Suprapubic skin (tissue), 4 donors: ENCODE results near the gene RSRC1. TPM values are rescaled to one million over a fixed set of nuclear protein-coding genes. Genes with fewer than 3 reads are reported as not detected.
"Not testable (repeated sequence)": the region's sequence is repeated elsewhere in the genome, so short reads cannot be mapped to it uniquely, and the experiment has no call there.

Experiments
- DNase-seq, 2 donors: peaks; one replicate each; pipeline ENCODE4 v3.0.0-alpha.2; 2019; ENCODE audit warnings: low spot score in 2 of 2
- H3K27ac ChIP-seq: fragments of 200-600 bp; sonication (generic); one replicate; pipeline ENCODE4 v1.5.1; 2019
- H3K27me3 ChIP-seq: fragments of 200-600 bp; sonication (generic); one replicate; pipeline ENCODE4 v1.5.1; 2019
- H3K36me3 ChIP-seq: fragments of 200-600 bp; sonication (generic); one replicate; pipeline ENCODE4 v1.5.1; 2019
- H3K4me1 ChIP-seq: fragments of 200-600 bp; sonication (generic); one replicate; pipeline ENCODE4 v1.5.1; 2019
- H3K4me3 ChIP-seq: fragments of 200-600 bp; sonication (generic); one replicate; pipeline ENCODE4 v1.5.1; 2019; ENCODE audit warnings: mild to moderate bottlenecking
- H3K9me3 ChIP-seq: fragments of 200-600 bp; sonication (generic); one replicate; pipeline ENCODE4 v1.5.1; 2019
- CTCF ChIP-seq, 2 donors: fragments of 200-600 bp in 1 of 2; fragments of 450-650 bp in 1 of 2; sonication (generic) in 1 of 2; IDR thresholded peaks; one replicate each; pipeline ENCODE4 v1.5.1; 2016 to 2019; ENCODE audit warnings: antibody characterized with exemption in 2 of 2, mild to moderate bottlenecking in 1 of 2, moderate library complexity in 1 of 2
- EP300 ChIP-seq: sonication (generic); formaldehyde crosslinking; IDR thresholded peaks from one replicate; pipeline ENCODE4 v1.6.1; 2017; ENCODE audit warnings: antibody characterized with exemption
- POLR2A ChIP-seq, 2 donors: fragments of 450-650 bp; IDR thresholded peaks; one replicate each; pipeline ENCODE4 v1.6.1; 2017; ENCODE audit warnings: antibody characterized with exemption in 2 of 2, mild to moderate bottlenecking in 2 of 2, moderate library complexity in 2 of 2
- POLR2AphosphoS5 ChIP-seq, 3 donors: sonication (generic); formaldehyde crosslinking; IDR thresholded peaks; one replicate each; pipeline ENCODE4 v1.6.1; 2017; ENCODE audit warnings: antibody characterized with exemption in 3 of 3
- WGBS: methylation state at CpG from one replicate; pipeline ENCODE4 v1.1.5; 2018; 5-methylcytosine and 5-hydroxymethylcytosine counted together
- total RNA-seq, 4 donors: library from RNA; depleted of rRNA; stranded (reverse); fragments of >200 nt; gene quantifications; one replicate each; pipeline ENCODE4 v1.1.0, GENCODE V29; 2016

Gene RSRC1
- total RNA-seq, 4 donors from 2014 or later, result 20.4 to 33.2 (median 30.4) TPM

GRCh38 chr3:158217992-158218391, 108.1 kb downstream of the RSRC1 start:
- TF ChIP-seq POLR2A (IDR thresholded peaks at IDR 0.05), result no peak
- no peak for TF ChIP-seq POLR2AphosphoS5 (IDR thresholded peaks at IDR 0.05)
- no peak for TF ChIP-seq CTCF (IDR thresholded peaks at IDR 0.05)
- TF ChIP-seq EP300, result no peak
- H3K9me3 ChIP-seq, result no peaks in the 10 kb centered on the region
- 95% methylated on average over 3 of the region's 3 CpGs for WGBS
- no peaks in the 10 kb centered on the region for H3K4me1 ChIP-seq
- H3K27ac ChIP-seq, result no peak overlapping the region
- H3K27me3 ChIP-seq, result no peaks in the 10 kb centered on the region
- no peak overlapping the region for H3K4me3 ChIP-seq
- no peak for DNase-seq
- H3K36me3 ChIP-seq, result peaks cover 3% of the 10 kb centered on the region

GRCh38 chr3:158220575-158220974, 110.7 kb downstream of the RSRC1 start:
- DNase-seq, result no peak
- no peak overlapping the region for H3K4me3 ChIP-seq
- no peak overlapping the region for H3K27ac ChIP-seq
- no peaks in the 10 kb centered on the region for H3K27me3 ChIP-seq
- H3K9me3 ChIP-seq, result no peaks in the 10 kb centered on the region
- TF ChIP-seq POLR2AphosphoS5 (IDR thresholded peaks at IDR 0.05) (no peak), EP300 (no peak), CTCF (IDR thresholded peaks at IDR 0.05) (no peak), POLR2A (IDR thresholded peaks at IDR 0.05) (no peak)
- peaks cover 3% of the 10 kb centered on the region for H3K36me3 ChIP-seq
- H3K4me1 ChIP-seq, result no peaks in the 10 kb centered on the region

- no peak for TF ChIP-seq CTCF (IDR thresholded peaks at IDR 0.05)
- TF ChIP-seq POLR2A (IDR thresholded peaks at IDR 0.05), result no peak
- no peak for TF ChIP-seq POLR2AphosphoS5 (IDR thresholded peaks at IDR 0.05)
- TF ChIP-seq EP300, result no peak
- Histone ChIP-seq H3K9me3 (no peaks in the 10 kb centered on the region), H3K4me1 (no peaks in the 10 kb centered on the region), H3K4me3 (no peak overlapping the region), H3K36me3 (peaks cover 3% of the 10 kb centered on the region), H3K27me3 (no peaks in the 10 kb centered on the region), H3K27ac (no peak overlapping the region)
- 94% methylated on average over 2 of the region's 2 CpGs for WGBS
- no peak for DNase-seq
Observed at GRCh38 chr3:158221426-158221825, 111.5 kb downstream of the RSRC1 start.

- no peak for DNase-seq
- no peak for TF ChIP-seq POLR2A (IDR thresholded peaks at IDR 0.05)
- no peak for TF ChIP-seq CTCF (IDR thresholded peaks at IDR 0.05)
- TF ChIP-seq EP300, result no peak
- TF ChIP-seq POLR2AphosphoS5 (IDR thresholded peaks at IDR 0.05), result no peak
Observed at GRCh38 chr3:158226429-158226828, 116.5 kb downstream of the RSRC1 start.

DNA sequence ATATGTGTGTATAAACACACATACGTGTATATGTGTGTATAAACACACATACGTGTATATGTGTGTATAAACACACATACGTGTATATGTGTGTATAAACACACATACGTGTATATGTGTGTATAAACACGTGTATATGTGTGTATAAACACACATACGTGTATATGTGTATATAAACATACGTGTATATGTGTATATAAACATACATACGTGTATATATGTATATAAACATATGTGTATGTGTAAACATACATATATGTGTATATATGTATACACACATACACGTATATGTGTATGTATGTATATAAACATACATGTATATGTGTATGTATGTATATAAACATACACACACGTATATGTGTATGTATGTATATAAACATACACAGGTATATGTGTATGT, 119.1 kb downstream of the RSRC1 start:
- WGBS, result 95% methylated on average over 10 of the region's 10 CpGs
- not testable (repeated sequence) for H3K4me1 ChIP-seq, H3K36me3 ChIP-seq, DNase-seq, H3K27ac ChIP-seq, H3K27me3 ChIP-seq, H3K4me3 ChIP-seq, H3K9me3 ChIP-seq

More at GRCh38 chr3:158226429-158226828, 116.5 kb downstream of the RSRC1 start:
- Histone ChIP-seq H3K27ac (no peak overlapping the region), H3K27me3 (no peaks in the 10 kb centered on the region), H3K36me3 (no peaks in the 10 kb centered on the region), H3K4me3 (no peak overlapping the region), H3K9me3 (no peaks in the 10 kb centered on the region), H3K4me1 (no peaks in the 10 kb centered on the region)

DNA sequence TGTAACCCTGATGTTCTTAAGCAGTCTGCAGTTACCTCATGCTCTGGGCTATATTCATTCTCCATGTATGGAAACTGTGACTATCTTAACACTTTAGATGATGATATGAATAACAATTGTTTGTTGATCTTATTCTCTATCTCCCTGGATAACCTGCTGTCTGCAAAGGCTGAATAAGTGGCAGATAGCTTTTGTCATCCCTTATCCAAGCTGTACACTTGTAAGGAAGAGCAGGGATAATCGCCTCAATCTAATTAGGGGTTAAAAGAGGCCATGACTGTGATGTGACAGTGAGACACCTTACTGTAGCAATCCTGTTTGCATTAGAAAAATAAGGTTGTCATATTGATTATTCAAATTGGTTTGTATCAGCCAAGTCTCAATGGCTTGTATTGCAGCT, 123.9 kb downstream of the RSRC1 start:
- Histone ChIP-seq H3K4me3 (no peak overlapping the region), H3K4me1 (no peaks in the 10 kb centered on the region), H3K27me3 (no peaks in the 10 kb centered on the region), H3K27ac (no peak overlapping the region), H3K9me3 (no peaks in the 10 kb centered on the region), H3K36me3 (no peaks in the 10 kb centered on the region)
- DNase-seq, result no peak
- 100% methylated on average over 1 of the region's 1 CpG for WGBS
- TF ChIP-seq POLR2A (IDR thresholded peaks at IDR 0.05) (no peak), POLR2AphosphoS5 (IDR thresholded peaks at IDR 0.05) (no peak), EP300 (no peak), CTCF (IDR thresholded peaks at IDR 0.05) (no peak)
